HCT116 (cell line): Measurements from ENCODE around the gene XPNPEP2. TPM values are rescaled to one million over a fixed set of nuclear protein-coding genes. Genes with fewer than 3 reads are reported as not detected.

ENCODE experiments used
- ATAC-seq: fragments of 200-7000 bp; cut with Tn5 transposase; 2 replicates; pipeline ENCODE4 v1.9.1; 2020; ENCODE audit warnings: mild to moderate bottlenecking, moderate library complexity
- BruUV-seq: library from RNA; stranded (reverse); fragments of 400-500 nt; replicated peaks from 2 replicates; lab custom pipeline; 2021; lab: Mats Ljungman, UMichigan
- CTCF ChIA-PET: fragments of 300-600 bp; sonication (Branson Sonifier 250); formaldehyde crosslinking; loops from one replicate; lab custom pipeline; 2021; ENCODE audit warnings: antibody characterized with exemption; lab: Charles Lee
- POLR2A ChIA-PET: fragments of 300-600, 350-600 bp; sonication (Branson Sonifier 250); formaldehyde crosslinking; loops from one replicate; lab custom pipeline; 2021; ENCODE audit warnings: antibody characterized with exemption; lab: Charles Lee
- RAD21 ChIA-PET, 2 experiments: fragments of 300-600 bp; sonication (Branson Sonifier 250); formaldehyde crosslinking; loops; one replicate each; lab custom pipeline; 2023; ENCODE audit warnings: low total read pairs in 2 of 2; ENCODE audit not compliant: uncharacterized antibody in 2 of 2, unreplicated experiment in 2 of 2, low non-redundant PET in 1 of 2; lab: Charles Lee
- DNase-seq: peaks from one replicate; pipeline ENCODE4 v3.0.0-alpha.2; 2010; ENCODE audit warnings: low read depth, low spot score
- H2AFZ ChIP-seq: fragments of 200-600 bp; shearing (Covaris generic), sonication (generic); 2 replicates; pipeline ENCODE4 v1.6.1; 2017; ENCODE audit warnings: low read depth, mixed run types, mixed read lengths, antibody characterized with exemption, low read length; ENCODE audit not compliant: poor library complexity, severe bottlenecking
- H3K27ac ChIP-seq: 2 replicates; pipeline ENCODE4 v1.5.1; 2012; ENCODE audit warnings: low read depth, low read length
- H3K27me3 ChIP-seq: fragments of 200-600 bp; sonication (generic); 2 replicates; pipeline ENCODE4 v1.6.1; 2016; ENCODE audit warnings: mixed run types, low read length, mixed read lengths; ENCODE audit not compliant: insufficient read depth
- H3K36me3 ChIP-seq, 2 experiments: fragments of 200-500 bp in 1 of 2; fragments of 200-600 bp in 1 of 2; sonication (Bioruptor generic) in 1 of 2; sonication (generic) in 1 of 2; 2 replicates each; pipeline versions ENCODE4 v1.5.1 to v1.6.1; 2014 to 2016; ENCODE audit warnings: low read length in 2 of 2, inconsistent platforms in 1 of 2, mixed read lengths in 1 of 2, mixed run types in 1 of 2; ENCODE audit not compliant: insufficient read depth in 2 of 2, control insufficient read depth in 1 of 2
- H3K4me1 ChIP-seq, 2 experiments: fragments of 200-600 bp in 1 of 2; sonication (generic) in 1 of 2; 2 replicates each; pipeline versions ENCODE4 v1.5.1 to v1.6.1; 2012 to 2017; ENCODE audit warnings: low read length in 2 of 2, inconsistent platforms in 1 of 2, mild to moderate bottlenecking in 1 of 2, mixed read lengths in 1 of 2, mixed run types in 1 of 2, moderate library complexity in 1 of 2; ENCODE audit not compliant: insufficient read depth in 2 of 2, control insufficient read depth in 1 of 2
- H3K4me2 ChIP-seq: fragments of 200-600 bp; sonication (generic); 2 replicates; pipeline ENCODE4 v1.6.1; 2017; ENCODE audit warnings: mixed run types, low read length, mixed read lengths
- H3K4me3 ChIP-seq, 2 experiments: fragments of 200-600 bp in 1 of 2; sonication (generic) in 1 of 2; replicated peaks in 1 of 2; 2 replicates each; pipeline ENCODE4 v1.5.1; 2011 to 2016; ENCODE audit warnings: low read length in 2 of 2, control low read depth in 1 of 2, low read depth in 1 of 2, mild to moderate bottlenecking in 1 of 2, mixed read lengths in 1 of 2, mixed run types in 1 of 2
- H3K79me2 ChIP-seq: fragments of 200-600 bp; sonication (generic); 2 replicates; pipeline ENCODE4 v1.6.1; 2017; ENCODE audit warnings: mild to moderate bottlenecking, mixed run types, low read length, moderate library complexity, mixed read lengths; ENCODE audit not compliant: insufficient read depth
- H3K9ac ChIP-seq: fragments of 200-600 bp; sonication (generic); 2 replicates; pipeline ENCODE4 v1.6.1; 2016; ENCODE audit warnings: low read length, mixed read lengths
- H3K9me2 ChIP-seq: fragments of 200-600 bp; sonication (generic), shearing (Covaris generic); 2 replicates; pipeline ENCODE4 v1.6.1; 2017; ENCODE audit warnings: mixed run types, mild to moderate bottlenecking, moderate library complexity; ENCODE audit not compliant: insufficient read depth
- H3K9me3 ChIP-seq, 2 experiments: fragments of 200-500 bp in 1 of 2; fragments of 200-600 bp in 1 of 2; sonication (Bioruptor generic) in 1 of 2; sonication (generic) in 1 of 2; 2 replicates each; pipeline ENCODE4 v1.6.1; 2014 to 2017; ENCODE audit warnings: low read length in 2 of 2, mixed read lengths in 2 of 2, inconsistent platforms in 1 of 2, low read depth in 1 of 2, mild to moderate bottlenecking in 1 of 2, mixed run types in 1 of 2, moderate library complexity in 1 of 2; ENCODE audit not compliant: control insufficient read depth in 1 of 2, insufficient read depth in 1 of 2
- H4K20me1 ChIP-seq: fragments of 200-600 bp; sonication (generic), shearing (Covaris generic); 2 replicates; pipeline ENCODE4 v1.6.1; 2017; ENCODE audit warnings: mixed run types, mild to moderate bottlenecking, moderate library complexity; ENCODE audit not compliant: insufficient read depth
- ATF3 ChIP-seq: IDR thresholded peaks from 2 replicates; pipeline ENCODE4 v1.6.1; 2012
- CBX3 ChIP-seq: IDR thresholded peaks from 2 replicates; pipeline ENCODE4 v1.6.1; 2012; ENCODE audit warnings: low read depth
- EGR1 ChIP-seq: IDR thresholded peaks from 2 replicates; pipeline ENCODE4 v1.6.1; 2012; ENCODE audit warnings: low read depth
- ELF1 ChIP-seq: IDR thresholded peaks from 2 replicates; pipeline ENCODE4 v1.6.1; 2012; ENCODE audit warnings: low read depth, borderline replicate concordance
- EZH2 ChIP-seq: fragments of 200-600 bp; sonication (generic); IDR thresholded peaks from 2 replicates; pipeline ENCODE4 v1.6.1; 2017; ENCODE audit warnings: antibody characterized with exemption, mixed run types
- FOSL1 ChIP-seq: IDR thresholded peaks from 2 replicates; pipeline ENCODE4 v1.6.1; 2012; ENCODE audit warnings: low read depth
- JUND ChIP-seq: IDR thresholded peaks from 2 replicates; pipeline ENCODE4 v1.6.1; 2012
- POLR2A ChIP-seq: IDR thresholded peaks from 2 replicates; pipeline ENCODE4 v1.7.0; 2011; ENCODE audit warnings: borderline replicate concordance; ENCODE audit not compliant: insufficient read depth, insufficient read length; ENCODE audit errors: extremely low read depth
- POLR2AphosphoS5 ChIP-seq: IDR thresholded peaks from 2 replicates; pipeline ENCODE4 v1.6.1; 2011; ENCODE audit warnings: mild to moderate bottlenecking, low read depth, low read length, moderate library complexity
- REST ChIP-seq: IDR thresholded peaks from 2 replicates; pipeline ENCODE4 v1.6.1; 2012; ENCODE audit warnings: low read depth
- SIN3A ChIP-seq: IDR thresholded peaks from 2 replicates; pipeline ENCODE4 v1.6.1; 2012; ENCODE audit warnings: low read depth
- SP1 ChIP-seq: IDR thresholded peaks from 2 replicates; pipeline ENCODE4 v1.6.1; 2012; ENCODE audit warnings: low read depth
- SRF ChIP-seq: IDR thresholded peaks from 2 replicates; pipeline ENCODE4 v1.6.1; 2012; ENCODE audit warnings: low read depth
- TCF7L2 ChIP-seq: IDR thresholded peaks from 2 replicates; pipeline ENCODE4 v1.7.0; 2011; ENCODE audit warnings: borderline replicate concordance, inconsistent platforms; ENCODE audit not compliant: insufficient read depth, insufficient read length; ENCODE audit errors: extremely low read depth
- YY1 ChIP-seq: IDR thresholded peaks from 2 replicates; pipeline ENCODE4 v1.6.1; 2011; ENCODE audit warnings: low read length, low read depth, moderate library complexity, mild to moderate bottlenecking; ENCODE audit not compliant: insufficient replicate concordance; ENCODE audit errors: extremely low read depth
- ZBTB33 ChIP-seq: IDR thresholded peaks from 2 replicates; pipeline ENCODE4 v1.6.1; 2011; ENCODE audit warnings: mild to moderate bottlenecking, low read length, moderate library complexity; ENCODE audit not compliant: insufficient replicate concordance; ENCODE audit errors: extremely low read depth
- intact Hi-C: fragments of 100-400 bp; cut with micrococcal nuclease; formaldehyde crosslinking; loops from 2 replicates; pipeline ENCODE4 v1.10.0; 2022
- total RNA-seq: library from RNA; stranded (reverse); gene quantifications from one replicate; pipeline ENCODE4 v1.2.1, GENCODE V29; 2021; ENCODE audit not compliant: unreplicated experiment

The XPNPEP2 gene
- total RNA-seq, 1 experiment from 2014 or later, result not detected

GRCh38 chrX:129779747-129780146 lies 41.0 kb downstream of the XPNPEP2 start, which contains the start of gene SASH3 (continued):
- no peak for TF ChIP-seq YY1

GRCh38 chrX:129780441-129781105 lies 41.8 kb downstream of the XPNPEP2 start:
- H3K4me2 ChIP-seq, result no peak overlapping the region
- no peak overlapping the region for H2AFZ ChIP-seq
- H3K27ac ChIP-seq, result no peak overlapping the region
- H3K36me3 ChIP-seq, result no peaks in the 10 kb centered on the region
- no peaks in the 10 kb centered on the region for H3K9me3 ChIP-seq
- DNase-seq (no peak), ATAC-seq (no peak)
- ChIA-PET RAD21 (no interaction called here), CTCF (no interaction called here), POLR2A (no interaction called here)
- no peak overlapping the region for H3K4me3 ChIP-seq
- no peaks in the 10 kb centered on the region for H3K9me2 ChIP-seq
- no peaks in the 10 kb centered on the region for H4K20me1 ChIP-seq
- TF ChIP-seq ZBTB33 (no peak), POLR2AphosphoS5 (no peak), SP1 (no peak), ELF1 (no peak), ATF3 (no peak), SRF (no peak), CBX3 (no peak), POLR2A (no peak), REST (no peak), JUND (no peak), SIN3A (no peak), TCF7L2 (no peak), EGR1 (no peak), FOSL1 (no peak), EZH2 (no peak)
- no peaks in the 10 kb centered on the region for H3K4me1 ChIP-seq
- intact Hi-C loops, result no loop called here
- no peak overlapping the region for H3K9ac ChIP-seq
- H3K79me2 ChIP-seq, result no peaks in the 10 kb centered on the region
- no peaks in the 10 kb centered on the region for H3K27me3 ChIP-seq
- no TSS peak for BruUV-seq
